IPS DF 19.7 (cell line): ENCODE data around the gene CTXN1.
"Not testable (repeated sequence)": the region's sequence is repeated elsewhere in the genome, so short reads cannot be mapped to it uniquely, and the experiment has no call there.

Experiments
- DNase-seq: peaks from one replicate; pipeline ENCODE4 v3.0.0-alpha.2; 2013; ENCODE audit warnings: low read depth, low spot score

Gene CTXN1

DNA sequence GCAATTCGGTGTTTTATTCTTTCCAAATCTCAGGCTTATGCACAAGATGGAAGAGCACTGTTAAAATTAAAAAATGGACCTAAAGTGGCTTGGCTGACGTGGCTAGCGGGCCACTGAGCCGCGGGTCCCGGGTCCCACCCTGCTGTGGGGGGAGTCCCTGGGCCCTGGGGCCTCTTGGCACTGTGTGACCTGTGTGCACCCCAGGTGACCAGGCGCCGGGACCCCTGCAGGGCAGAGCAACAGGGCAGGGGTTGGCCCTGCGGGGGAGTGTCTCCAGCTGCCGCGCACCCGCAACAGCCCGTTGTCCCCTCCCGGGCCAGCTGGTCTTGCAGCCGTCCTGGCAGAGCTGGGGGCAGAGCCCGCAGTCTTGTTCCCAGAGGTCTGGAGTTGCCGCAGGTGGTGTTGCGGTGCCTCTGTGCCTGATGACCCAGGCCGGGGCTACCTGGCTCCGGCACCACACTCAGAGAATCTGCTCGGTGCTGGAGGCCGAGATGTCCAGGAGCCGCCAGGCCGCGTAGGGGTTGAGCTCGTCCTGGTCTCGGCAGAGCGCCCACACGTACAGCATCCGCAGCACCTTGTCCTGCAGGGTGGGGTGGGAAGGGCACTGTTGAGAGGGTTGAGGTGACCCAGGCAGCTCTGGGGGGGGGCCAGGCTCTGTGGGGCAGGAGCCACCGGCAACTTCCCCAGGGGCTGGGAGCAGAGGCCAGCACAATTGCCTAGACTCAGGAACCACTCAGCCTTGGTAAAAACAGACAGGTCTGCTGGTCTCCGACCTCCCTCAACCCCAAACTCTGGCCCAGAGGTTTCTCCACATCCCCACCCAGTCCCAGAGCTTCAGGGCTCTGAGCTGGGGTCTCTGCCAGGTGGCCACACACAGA is 1.0 kb upstream of the CTXN1 start:
- no peak for DNase-seq

- no peak for DNase-seq
Observed at GRCh38 chr19:7925171-7925851, 624 bp downstream of the CTXN1 start.

DNA sequence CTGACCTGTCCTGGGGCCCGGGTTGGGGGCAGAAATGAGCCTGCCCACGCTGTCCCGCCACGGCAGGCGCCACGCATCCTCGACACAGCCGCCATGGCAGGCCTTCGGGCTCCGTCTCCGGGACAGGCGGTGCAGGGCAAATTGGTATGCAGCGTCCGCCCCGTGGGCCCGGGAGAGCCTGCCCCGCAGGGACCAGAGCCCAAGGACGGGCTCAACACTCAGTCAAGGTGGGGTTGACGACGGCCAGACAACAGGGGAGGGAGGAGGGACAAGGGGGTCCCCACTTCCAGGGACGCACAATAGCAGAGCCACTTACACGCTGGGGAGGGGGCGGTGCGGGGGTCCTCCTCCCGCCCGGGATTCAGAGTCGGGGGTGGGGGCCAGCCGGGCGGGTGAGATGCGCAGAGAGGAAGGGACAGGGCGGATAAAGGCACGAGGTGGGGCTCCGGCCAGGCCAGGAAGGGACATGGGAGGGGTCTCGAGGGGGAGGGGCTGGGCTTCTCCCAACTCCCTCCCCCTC is 1.2 kb downstream of the CTXN1 start:
- DNase-seq: no peak

DNA sequence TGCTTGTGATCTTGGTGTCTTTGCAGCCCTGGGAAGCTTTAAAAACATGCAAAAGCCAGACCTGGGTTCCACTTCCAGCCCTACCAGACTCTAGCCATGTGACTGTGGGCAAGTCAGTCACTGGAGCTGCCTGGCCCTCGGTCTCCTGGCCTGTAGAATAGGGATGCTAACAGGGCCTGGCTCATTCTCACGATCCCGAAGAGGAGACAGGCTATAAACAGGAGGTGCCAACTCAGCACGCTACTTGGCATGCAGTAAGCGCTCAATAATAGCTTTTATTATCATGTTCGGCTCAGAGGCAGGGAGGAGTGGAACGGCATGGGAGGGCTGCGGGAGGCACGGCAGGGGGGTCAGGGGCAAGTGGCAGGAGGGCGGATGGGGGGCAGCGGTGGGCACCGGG is 1.7 kb downstream of the CTXN1 start:
- no peak for DNase-seq

DNA sequence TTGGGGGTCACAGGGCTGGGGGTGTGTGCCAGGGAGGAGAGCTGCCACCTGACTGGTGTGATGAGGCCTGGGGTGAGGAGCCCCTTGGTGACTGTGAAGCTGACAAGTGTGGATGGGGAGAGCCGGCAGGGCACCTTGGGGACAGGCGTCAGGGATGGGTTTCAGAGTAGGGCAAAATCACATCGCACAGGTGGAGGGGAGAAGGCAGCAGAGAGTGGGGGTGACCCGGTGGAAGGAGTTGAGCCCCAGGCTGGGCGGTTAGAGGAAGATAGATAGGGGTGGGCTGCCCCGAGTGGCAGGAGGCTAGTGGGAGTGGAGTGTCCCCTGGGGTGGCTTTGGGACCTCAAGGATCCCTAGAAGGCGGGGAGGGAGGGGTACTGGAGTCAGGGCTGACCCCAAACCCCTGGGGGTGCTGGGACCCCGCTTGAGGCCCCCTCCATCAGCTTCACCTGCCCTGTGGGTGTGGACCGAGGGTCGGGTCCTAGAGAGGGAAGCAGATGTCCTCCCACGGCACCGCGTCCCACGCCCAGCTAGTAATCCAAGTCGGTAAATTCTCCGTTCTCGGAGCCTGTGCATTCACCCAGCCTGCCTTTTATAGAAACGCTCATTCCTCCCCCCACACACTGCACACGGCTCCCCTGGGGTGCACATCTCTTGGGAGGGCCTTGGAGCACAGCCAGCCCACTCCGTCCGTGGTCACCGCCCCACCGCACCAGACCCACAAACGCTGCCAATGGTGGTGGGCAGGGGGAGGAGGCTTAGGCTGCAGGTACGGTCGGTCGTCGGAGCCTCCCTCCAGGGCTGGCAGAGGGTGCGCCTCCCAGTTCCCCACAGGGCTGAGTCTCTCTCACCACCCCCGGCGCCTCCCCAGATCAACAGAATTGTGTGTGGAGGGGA is 2.4 kb downstream of the CTXN1 start:
- no peak for DNase-seq

- DNase-seq: no peak
Observed at GRCh38 chr19:7922836-7923195, 3.1 kb downstream of the CTXN1 start.

GRCh38 chr19:7921967-7922835 is 3.7 kb downstream of the CTXN1 start:
- no peak for DNase-seq

DNA sequence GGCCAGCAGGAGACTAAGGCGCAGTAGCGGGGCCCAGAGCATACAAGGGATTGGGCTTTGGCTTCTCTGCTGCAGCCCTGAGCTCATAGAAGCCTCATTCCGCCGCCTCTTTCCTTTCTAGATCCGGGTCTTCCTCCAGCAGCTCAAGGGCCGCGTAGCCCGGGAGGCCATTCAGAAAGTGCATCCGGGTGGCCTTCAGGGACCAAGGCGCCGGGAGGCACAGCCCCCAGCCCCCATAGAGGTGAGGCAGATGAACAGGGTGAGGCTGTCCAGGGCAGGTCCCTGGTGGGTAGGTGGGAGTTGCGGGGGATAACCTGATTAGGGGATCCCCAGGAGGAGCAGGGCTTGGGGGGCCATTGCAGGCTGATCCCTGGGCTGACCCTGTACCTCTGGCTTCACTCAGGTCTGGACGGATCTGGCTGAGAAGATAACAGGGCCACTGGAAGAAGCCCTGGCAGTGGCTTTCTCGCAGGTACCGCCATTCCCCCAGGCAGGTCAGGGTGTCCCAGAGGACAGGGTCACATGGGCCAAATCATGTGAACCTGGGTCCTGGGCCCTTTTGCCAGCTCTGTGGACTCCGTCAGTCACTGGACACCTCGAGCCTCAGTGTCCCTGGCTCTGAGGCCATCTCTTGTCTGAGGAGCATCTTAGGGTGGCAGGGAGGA is 4.5 kb downstream of the CTXN1 start:
- DNase-seq: no peak

GRCh38 chr19:7920519-7921301 is 5.2 kb downstream of the CTXN1 start:
- no peak for DNase-seq

DNA sequence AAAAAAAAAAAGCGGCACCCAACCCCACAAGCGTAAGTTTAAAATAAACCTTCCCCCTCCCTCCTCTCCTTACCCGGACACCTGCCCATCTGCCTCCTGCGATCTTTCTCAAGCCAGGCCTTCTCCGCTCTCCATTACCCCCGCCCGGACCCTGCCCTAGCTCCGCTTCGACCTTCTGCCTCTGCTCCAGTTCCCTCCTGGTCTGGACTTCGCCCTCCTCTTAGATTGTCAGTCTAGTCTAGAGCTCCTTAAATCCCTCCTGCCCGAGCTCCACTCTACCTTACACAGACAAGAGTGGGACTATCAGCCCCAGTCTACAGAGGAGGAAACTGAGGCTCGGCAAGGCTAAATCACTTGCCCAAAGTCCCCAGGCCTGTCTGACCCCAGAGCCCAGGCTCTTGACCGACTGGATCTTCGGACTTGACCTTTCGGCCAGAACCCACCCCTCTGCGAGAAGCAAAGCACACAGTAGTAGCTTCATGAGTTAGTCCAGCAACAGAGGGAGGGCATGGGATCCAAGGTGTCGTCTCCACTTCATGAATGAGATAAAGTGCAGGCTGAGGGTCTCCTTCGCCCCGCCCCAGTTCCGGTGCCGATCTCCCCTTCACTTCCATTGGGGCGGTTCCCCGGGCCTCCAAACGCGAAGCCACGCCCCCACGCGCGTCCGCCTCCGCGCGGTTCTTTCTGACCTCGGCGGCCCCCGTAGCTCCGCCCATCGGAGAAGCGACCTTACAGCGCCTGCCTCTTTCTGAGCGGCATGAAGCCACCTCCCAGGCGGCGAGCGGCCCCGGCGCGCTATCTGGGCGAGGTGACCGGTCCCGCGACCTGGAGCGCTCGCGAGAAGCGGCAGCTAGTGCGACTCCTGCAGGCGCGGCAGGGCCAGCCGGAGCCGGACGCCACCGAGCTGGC is 6.1 kb downstream of the CTXN1 start, which contains the start of gene SNAPC2:
SNAPC2 (plus strand) TSS at position 729 of the 909 bp plus-strand sequence; CDS start at position 758, 29 bp downstream.
- DNase-seq: no peak

DNA sequence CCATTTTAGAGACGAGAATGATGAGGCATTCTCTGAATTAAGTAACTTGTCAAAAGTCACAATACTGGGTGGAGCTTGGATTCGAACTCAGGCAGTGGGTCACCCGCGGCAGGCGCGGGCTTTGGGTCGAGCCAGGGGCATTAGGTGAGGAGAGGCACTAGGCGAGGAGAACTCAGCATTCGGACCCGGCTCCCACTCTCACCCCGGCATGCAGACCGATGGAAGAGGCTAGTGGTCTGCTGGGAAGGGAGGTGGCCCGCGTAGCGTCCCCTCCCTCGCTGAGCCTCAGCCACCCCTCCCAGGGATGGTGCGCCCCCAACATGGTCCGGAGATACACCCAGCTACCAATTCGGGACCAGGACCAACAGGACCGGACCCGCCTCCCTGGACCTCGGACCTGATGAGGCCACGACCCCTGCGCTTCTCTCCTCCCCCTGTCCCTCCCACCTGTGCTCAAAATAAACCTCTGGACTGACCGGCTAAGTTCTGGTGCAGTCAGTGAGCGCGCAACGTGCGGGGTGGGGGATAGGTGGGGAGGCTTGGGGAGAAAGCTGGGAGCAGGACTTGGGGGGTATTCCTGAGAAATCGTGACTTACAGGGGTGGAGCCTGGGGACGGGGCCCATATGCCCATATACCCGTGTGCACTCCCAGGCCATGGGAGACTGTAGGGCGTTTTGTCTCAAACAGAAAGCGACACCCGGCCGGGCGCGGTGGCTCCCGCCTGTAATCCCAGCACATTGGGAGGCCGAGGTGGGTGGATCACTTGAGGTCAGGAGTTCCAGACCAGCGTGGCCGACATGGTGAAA is 7.1 kb downstream of the CTXN1 start:
- no peak for DNase-seq

- not testable (repeated sequence) for DNase-seq
Observed at GRCh38 chr19:7918062-7918614, 7.8 kb downstream of the CTXN1 start.

- DNase-seq: no peak
Observed at GRCh38 chr19:7917267-7918061, 8.5 kb downstream of the CTXN1 start.

GRCh38 chr19:7916955-7917266 is 9.0 kb downstream of the CTXN1 start:
- no peak for DNase-seq

DNA sequence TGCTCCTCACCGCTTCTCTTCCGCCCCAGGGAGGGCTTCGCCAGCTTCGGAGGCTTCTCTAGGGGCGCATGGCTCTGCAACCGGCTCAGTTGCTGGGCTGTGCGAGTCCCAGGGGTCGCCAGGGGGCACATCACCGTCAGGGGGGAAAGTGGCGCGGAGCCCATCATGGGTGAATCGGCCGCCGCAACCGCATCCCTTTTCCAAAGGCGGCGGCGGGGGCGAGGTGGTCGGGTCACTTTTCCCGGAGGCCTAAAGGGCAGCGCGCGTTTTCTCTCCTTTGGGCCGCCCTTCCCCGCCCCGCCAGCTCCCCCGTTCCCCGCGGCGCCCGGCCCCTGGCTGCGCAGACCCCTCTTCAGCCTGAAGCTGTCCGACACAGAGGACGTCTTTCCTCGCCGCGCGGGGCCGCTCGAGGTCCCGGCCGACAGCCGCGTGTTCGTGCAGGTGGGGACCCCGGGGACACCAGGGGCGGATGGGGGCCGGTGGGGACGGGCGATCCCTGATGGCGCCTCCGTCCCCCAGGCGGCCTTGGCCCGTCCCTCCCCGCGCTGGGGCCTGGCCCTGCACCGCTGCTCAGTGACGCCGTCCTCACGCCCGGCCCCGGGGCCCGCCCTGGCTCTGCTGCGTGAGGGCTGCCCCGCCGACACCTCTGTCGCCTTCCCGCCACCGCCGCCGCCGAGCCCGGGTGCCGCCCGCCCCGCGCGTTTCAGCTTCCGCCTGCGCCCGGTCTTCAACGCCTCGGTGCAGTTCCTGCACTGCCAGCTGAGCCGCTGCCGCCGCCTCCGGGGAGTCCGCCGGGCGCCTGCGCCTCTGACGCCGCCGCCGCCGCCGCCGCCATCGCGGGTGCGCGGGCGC is 9.6 kb downstream of the CTXN1 start:
- DNase-seq: no peak
